ENCODE measurements around the gene NFILZ.

Gene NFILZ

GRCh38 chr19:8665468-8666213 lies 35.2 kb downstream of the NFILZ start:
- DNase-seq = no peak
- TF ChIP-seq, protein P1, sequence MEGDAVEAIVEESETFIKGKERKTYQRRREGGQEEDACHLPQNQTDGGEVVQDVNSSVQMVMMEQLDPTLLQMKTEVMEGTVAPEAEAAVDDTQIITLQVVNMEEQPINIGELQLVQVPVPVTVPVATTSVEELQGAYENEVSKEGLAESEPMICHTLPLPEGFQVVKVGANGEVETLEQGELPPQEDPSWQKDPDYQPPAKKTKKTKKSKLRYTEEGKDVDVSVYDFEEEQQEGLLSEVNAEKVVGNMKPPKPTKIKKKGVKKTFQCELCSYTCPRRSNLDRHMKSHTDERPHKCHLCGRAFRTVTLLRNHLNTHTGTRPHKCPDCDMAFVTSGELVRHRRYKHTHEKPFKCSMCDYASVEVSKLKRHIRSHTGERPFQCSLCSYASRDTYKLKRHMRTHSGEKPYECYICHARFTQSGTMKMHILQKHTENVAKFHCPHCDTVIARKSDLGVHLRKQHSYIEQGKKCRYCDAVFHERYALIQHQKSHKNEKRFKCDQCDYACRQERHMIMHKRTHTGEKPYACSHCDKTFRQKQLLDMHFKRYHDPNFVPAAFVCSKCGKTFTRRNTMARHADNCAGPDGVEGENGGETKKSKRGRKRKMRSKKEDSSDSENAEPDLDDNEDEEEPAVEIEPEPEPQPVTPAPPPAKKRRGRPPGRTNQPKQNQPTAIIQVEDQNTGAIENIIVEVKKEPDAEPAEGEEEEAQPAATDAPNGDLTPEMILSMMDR (IDR thresholded peaks at IDR 0.05) = no peak
- Mint-ChIP-seq H3K4me1 (no peaks in the 10 kb centered on the region), H3K4me3 (no peak overlapping the region), H3K27me3 (ENCODE audit: low read depth, poor library complexity) (peaks cover 39% of the 10 kb centered on the region), H3K27ac (no peak overlapping the region), H3K36me3 (ENCODE audit: low read depth) (no peaks in the 10 kb centered on the region), H3K9me3 (peaks cover 3% of the 10 kb centered on the region)

DNA sequence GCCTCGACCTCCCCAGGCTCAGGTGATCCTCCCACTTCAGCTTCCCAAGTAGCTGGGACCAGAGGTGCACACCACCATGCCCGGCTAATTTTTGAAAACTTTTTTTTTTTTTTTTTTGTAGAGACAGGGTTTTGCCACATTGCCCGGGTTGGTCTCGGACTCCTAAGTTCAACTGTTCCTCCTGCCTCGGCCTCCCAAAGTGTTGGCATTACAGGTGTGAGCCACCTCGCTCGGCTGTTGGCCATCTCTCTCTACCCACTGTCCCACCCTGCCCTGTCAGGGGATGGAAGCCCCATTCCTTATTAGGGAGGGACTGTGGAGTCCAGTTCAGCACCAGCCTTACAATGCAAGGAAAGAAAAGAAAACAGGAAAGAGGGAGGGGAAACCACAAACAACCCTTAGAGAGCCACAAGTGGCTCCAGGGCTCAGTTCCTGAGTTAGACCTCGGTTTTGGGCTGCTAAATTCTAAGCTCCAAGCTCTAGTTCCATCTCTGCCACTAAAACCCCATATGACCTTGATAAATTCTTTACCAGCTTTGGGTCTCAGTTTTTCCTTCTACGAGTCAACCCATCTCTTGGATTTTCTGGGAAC lies 36.5 kb downstream of the NFILZ start:
- H3K4me3 Mint-ChIP-seq = no peak overlapping the region
- peaks cover 39% of the 10 kb centered on the region for H3K27me3 Mint-ChIP-seq (ENCODE audit: low read depth, poor library complexity)
- TF ChIP-seq, protein P1 (IDR thresholded peaks at IDR 0.05) = no peak
- no peaks in the 10 kb centered on the region for H3K4me1 Mint-ChIP-seq
- H3K36me3 Mint-ChIP-seq (ENCODE audit: low read depth) = no peaks in the 10 kb centered on the region
- DNase-seq = no peak
- H3K9me3 Mint-ChIP-seq = peaks cover 3% of the 10 kb centered on the region
- H3K27ac Mint-ChIP-seq = no peak overlapping the region

DNA sequence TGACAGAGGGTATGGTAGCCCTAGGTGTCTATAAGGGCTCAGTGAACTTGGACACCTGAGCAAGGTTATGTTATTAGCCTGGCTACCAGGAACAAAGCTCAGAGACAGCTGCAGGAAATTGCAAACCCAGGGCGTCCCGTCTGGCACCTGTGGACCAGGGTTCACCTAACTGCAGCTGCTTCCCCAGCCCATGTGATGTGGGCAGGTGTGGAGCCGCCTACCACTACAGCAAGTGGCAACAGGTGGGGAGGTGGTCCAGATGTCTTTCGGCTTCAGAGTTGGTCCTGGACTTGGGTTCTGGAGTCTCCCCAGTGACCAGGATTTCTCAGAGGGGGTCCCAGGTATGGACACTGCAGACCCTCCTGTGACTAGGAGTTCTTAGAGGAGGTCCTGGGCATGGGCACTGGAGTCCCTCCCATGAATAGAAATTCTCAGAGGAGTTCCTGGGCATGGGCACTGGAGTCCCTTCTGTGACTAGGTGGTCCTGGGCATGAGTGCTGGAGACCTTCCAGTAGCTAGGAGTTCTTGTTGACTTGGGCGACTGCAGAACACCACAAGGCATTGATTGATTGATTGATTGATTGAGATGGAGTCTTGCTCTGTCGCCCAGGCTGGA lies 43.0 kb downstream of the NFILZ start:
- peaks cover 27% of the 10 kb centered on the region for H3K27me3 Mint-ChIP-seq (ENCODE audit: low read depth, poor library complexity)
- no peak overlapping the region for H3K4me3 Mint-ChIP-seq
- peaks cover 4% of the 10 kb centered on the region for H3K36me3 Mint-ChIP-seq (ENCODE audit: low read depth)
- DNase-seq = no peak
- no peaks in the 10 kb centered on the region for H3K4me1 Mint-ChIP-seq
- no peak overlapping the region for H3K27ac Mint-ChIP-seq
- peaks cover 21% of the 10 kb centered on the region for H3K9me3 Mint-ChIP-seq
- TF ChIP-seq, protein P1 (IDR thresholded peaks at IDR 0.05) = no peak

- Mint-ChIP-seq H3K36me3 (ENCODE audit: low read depth) (peaks cover 4% of the 10 kb centered on the region), H3K27ac (no peak overlapping the region), H3K4me1 (no peaks in the 10 kb centered on the region), H3K4me3 (no peak overlapping the region), H3K27me3 (ENCODE audit: low read depth, poor library complexity) (peaks cover 21% of the 10 kb centered on the region), H3K9me3 (peaks cover 22% of the 10 kb centered on the region)
- TF ChIP-seq, protein P1 (IDR thresholded peaks at IDR 0.05) = no peak
- DNase-seq = no peak
These were observed 44.6 kb downstream of the NFILZ start for GRCh38 chr19:8675066-8675465.

DNA sequence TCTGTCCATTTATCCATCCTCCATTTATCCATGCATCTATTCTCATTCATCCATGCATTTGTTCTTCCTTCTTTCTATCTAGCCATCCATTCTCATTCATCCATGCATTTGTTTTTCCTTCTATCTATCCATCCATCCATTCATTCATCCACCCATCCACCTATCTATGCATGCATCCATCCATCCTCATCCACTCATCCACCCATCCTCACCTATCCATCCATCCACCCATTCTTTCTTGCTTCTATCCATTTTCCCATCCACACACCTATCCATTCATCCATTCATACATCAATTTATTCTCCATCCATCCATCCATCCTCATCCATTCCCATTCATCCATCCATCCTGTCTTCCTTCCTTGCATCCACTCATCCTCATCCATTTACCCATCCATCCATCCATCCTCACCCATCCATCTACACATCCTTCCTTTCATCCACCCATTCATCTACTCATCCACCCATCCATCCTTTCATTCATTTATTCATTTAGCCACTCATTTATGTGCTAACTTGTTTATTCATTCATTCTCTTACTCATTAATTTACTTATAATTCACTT lies 47.9 kb downstream of the NFILZ start:
- Mint-ChIP-seq H3K27ac (no peak overlapping the region), H3K9me3 (peaks cover 37% of the 10 kb centered on the region), H3K36me3 (ENCODE audit: low read depth) (peaks cover 4% of the 10 kb centered on the region), H3K27me3 (ENCODE audit: low read depth, poor library complexity) (peaks cover 9% of the 10 kb centered on the region), H3K4me3 (no peak overlapping the region), H3K4me1 (no peaks in the 10 kb centered on the region)
- DNase-seq = no peak
- TF ChIP-seq, protein P1 (IDR thresholded peaks at IDR 0.05) = no peak
